Ascending aorta (tissue), 2 donors: ENCODE results near the gene MICOS13. TPM values are rescaled to one million over a fixed set of nuclear protein-coding genes. Genes with fewer than 3 reads are reported as not detected.

Experiments used
- DNase-seq, 2 donors: peaks; one replicate each; pipeline ENCODE4 v3.0.0-alpha.2; 2019; ENCODE audit warnings: low spot score in 2 of 2
- H3K27ac ChIP-seq, 2 donors: fragments of 200-600 bp; sonication (generic); one replicate each; pipeline ENCODE4 v1.5.1; 2016 to 2017; ENCODE audit warnings: mild to moderate bottlenecking in 1 of 2
- H3K27me3 ChIP-seq: fragments of 200-600 bp; sonication (generic); one replicate; pipeline ENCODE4 v1.5.1; 2017
- H3K36me3 ChIP-seq, 2 donors: fragments of 200-600 bp; sonication (generic); one replicate each; pipeline ENCODE4 v1.5.1; 2016
- H3K4me1 ChIP-seq, 2 donors: fragments of 200-600 bp; sonication (generic); one replicate each; pipeline ENCODE4 v1.5.1; 2016 to 2017; ENCODE audit warnings: mild to moderate bottlenecking in 1 of 2
- H3K4me3 ChIP-seq, 2 donors: fragments of 200-600 bp; sonication (generic); one replicate each; pipeline ENCODE4 v1.5.1; 2016 to 2017; ENCODE audit warnings: mild to moderate bottlenecking in 1 of 2
- H3K9me3 ChIP-seq, 2 donors: fragments of 200-600 bp; sonication (generic); one replicate each; pipeline ENCODE4 v1.5.1; 2016
- CTCF ChIP-seq, 3 experiments: fragments of 200-600 bp in 2 of 3; fragments of 450-650 bp in 1 of 3; sonication (generic) in 2 of 3; IDR thresholded peaks; one replicate each; pipeline ENCODE4 v1.5.1; 2016 to 2019; ENCODE audit warnings: antibody characterized with exemption in 3 of 3, mild to moderate bottlenecking in 1 of 3, moderate library complexity in 1 of 3
- intact Hi-C: fragments of 100-400 bp; cut with DNase I; formaldehyde crosslinking; loops from one replicate; pipeline ENCODE4 v1.15.1; 2023
- total RNA-seq: library from RNA; depleted of rRNA; stranded (reverse); fragments of >200 nt; gene quantifications from one replicate; pipeline ENCODE4 v1.1.0, GENCODE V29; 2016

The MICOS13 gene
- total RNA-seq, 1 donor from 2014 or later: 75.6 TPM

DNA sequence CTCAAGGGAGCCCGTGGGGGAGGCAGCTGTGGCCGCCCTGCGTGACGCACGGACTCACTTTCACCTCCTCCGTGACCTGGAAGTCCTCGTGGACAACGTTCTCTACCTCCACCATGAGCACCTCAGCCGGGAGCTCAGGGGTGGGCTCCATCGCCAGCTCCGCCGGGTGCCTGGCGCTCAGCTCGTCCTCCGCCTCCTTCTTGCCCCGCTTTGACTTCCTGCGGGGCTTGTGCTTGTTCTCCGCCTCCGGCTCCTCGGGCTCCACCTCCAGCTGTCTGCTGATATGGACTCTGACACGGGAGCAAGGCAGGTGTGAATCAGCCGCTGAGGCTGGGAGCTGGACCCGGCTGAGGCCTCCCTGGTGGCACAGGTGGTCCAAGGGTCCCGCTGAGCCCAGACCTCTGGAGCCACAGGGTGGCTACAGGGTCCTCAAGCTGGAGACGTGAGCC is 31.4 kb upstream of the MICOS13 start:
- DNase-seq: no peak

DNA sequence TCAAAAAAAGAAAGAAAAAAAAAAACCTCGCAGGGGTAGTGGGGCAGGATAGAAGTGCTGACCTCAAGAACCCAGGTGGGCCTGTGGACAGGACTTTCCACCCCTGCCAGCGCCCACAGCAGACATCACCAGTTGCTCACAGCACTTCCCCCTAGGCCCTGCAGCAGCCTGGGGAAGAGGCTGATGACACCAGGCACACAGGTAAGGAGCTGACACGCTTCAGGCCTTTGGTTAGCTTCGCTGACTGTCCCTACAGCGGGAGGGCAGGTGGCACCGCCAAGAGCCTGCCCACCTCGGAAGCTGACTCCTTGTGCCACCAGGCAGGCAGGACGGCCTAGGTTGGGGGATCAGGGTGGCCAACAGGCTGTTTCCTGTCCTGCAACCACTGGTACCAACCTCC is 30.7 kb upstream of the MICOS13 start:
- no peak for TF ChIP-seq CTCF (IDR thresholded peaks at IDR 0.05)
- H3K27ac ChIP-seq: no peak overlapping the region
- peaks cover 64 to 80% of the 10 kb centered on the region in 2 donors for H3K36me3 ChIP-seq
- H3K4me1 ChIP-seq: no peaks in the 10 kb centered on the region
- H3K4me3 ChIP-seq: no peak overlapping the region
- intact Hi-C loops: no loop called here
- DNase-seq: no peak
- no peaks in the 10 kb centered on the region for H3K9me3 ChIP-seq
- no peaks in the 10 kb centered on the region for H3K27me3 ChIP-seq

More for the DNA sequence above, 31.4 kb upstream of the MICOS13 start:
- Histone ChIP-seq H3K36me3 (peaks cover 58 to 73% of the 10 kb centered on the region in 2 donors), H3K4me3 (no peak overlapping the region), H3K27ac (no peak overlapping the region), H3K4me1 (no peaks in the 10 kb centered on the region), H3K27me3 (no peaks in the 10 kb centered on the region), H3K9me3 (no peaks in the 10 kb centered on the region)
- intact Hi-C loops: no loop called here
- TF ChIP-seq CTCF (IDR thresholded peaks at IDR 0.05): no peak

GRCh38 chr19:5707576-5708575 is 27.6 kb upstream of the MICOS13 start:
- H3K27me3 ChIP-seq: no peaks in the 10 kb centered on the region
- peaks cover 80 to 95% of the 10 kb centered on the region in 2 donors for H3K36me3 ChIP-seq
- no peak for TF ChIP-seq CTCF (IDR thresholded peaks at IDR 0.05)
- no peaks in the 10 kb centered on the region for H3K4me1 ChIP-seq
- no peaks in the 10 kb centered on the region for H3K9me3 ChIP-seq
- no peak overlapping the region for H3K27ac ChIP-seq
- DNase-seq: no peak
- intact Hi-C loops: no loop called here
- H3K4me3 ChIP-seq: no peak overlapping the region

- TF ChIP-seq CTCF (IDR thresholded peaks at IDR 0.05): no peak
- H3K9me3 ChIP-seq: no peaks in the 10 kb centered on the region
- no peak overlapping the region for H3K27ac ChIP-seq
- peaks cover 71 to 87% of the 10 kb centered on the region in 2 donors for H3K36me3 ChIP-seq
- H3K4me1 ChIP-seq: no peaks in the 10 kb centered on the region
- intact Hi-C loops: no loop called here
- no peak overlapping the region for H3K4me3 ChIP-seq
- DNase-seq: no peak
- H3K27me3 ChIP-seq: no peaks in the 10 kb centered on the region
Observed at GRCh38 chr19:5706876-5707573, 26.7 kb upstream of the MICOS13 start.

GRCh38 chr19:5705552-5705951 is 25.2 kb upstream of the MICOS13 start:
- intact Hi-C loops: no loop called here
- Histone ChIP-seq H3K4me1 (no peaks in the 10 kb centered on the region), H3K27ac (no peak overlapping the region), H3K4me3 (no peak overlapping the region), H3K27me3 (no peaks in the 10 kb centered on the region), H3K36me3 (peaks cover 62 to 83% of the 10 kb centered on the region in 2 donors), H3K9me3 (no peaks in the 10 kb centered on the region)
- TF ChIP-seq CTCF (IDR thresholded peaks at IDR 0.05): no peak
- no peak for DNase-seq
